Measurements from ENCODE around the gene SYTL3. TPM values are rescaled to one million over a fixed set of nuclear protein-coding genes. Genes with fewer than 3 reads are reported as not detected.
"Not testable (repeated sequence)": the region's sequence is repeated elsewhere in the genome, so short reads cannot be mapped to it uniquely, and the experiment has no call there.

Gene SYTL3
- total RNA-seq, 1 experiment from 2014 or later: 1.8 TPM

- peaks cover 45% of the 10 kb centered on the region for H4K20me1 ChIP-seq (ENCODE audit: low read length)
- TF ChIP-seq CTCF (conservative IDR thresholded peaks at IDR 0.05; ENCODE audit: low read depth, low read length) (no peak), EZH2phosphoT487 (IDR thresholded peaks at IDR 0.05; ENCODE audit: borderline replicate concordance, low read length) (no peak), EZH2 (IDR thresholded peaks at IDR 0.05; ENCODE audit: low read length, unreplicated experiment) (no peak)
These were observed 137.5 kb downstream of the SYTL3 start for GRCh38 chr6:158787395-158787794.

DNA sequence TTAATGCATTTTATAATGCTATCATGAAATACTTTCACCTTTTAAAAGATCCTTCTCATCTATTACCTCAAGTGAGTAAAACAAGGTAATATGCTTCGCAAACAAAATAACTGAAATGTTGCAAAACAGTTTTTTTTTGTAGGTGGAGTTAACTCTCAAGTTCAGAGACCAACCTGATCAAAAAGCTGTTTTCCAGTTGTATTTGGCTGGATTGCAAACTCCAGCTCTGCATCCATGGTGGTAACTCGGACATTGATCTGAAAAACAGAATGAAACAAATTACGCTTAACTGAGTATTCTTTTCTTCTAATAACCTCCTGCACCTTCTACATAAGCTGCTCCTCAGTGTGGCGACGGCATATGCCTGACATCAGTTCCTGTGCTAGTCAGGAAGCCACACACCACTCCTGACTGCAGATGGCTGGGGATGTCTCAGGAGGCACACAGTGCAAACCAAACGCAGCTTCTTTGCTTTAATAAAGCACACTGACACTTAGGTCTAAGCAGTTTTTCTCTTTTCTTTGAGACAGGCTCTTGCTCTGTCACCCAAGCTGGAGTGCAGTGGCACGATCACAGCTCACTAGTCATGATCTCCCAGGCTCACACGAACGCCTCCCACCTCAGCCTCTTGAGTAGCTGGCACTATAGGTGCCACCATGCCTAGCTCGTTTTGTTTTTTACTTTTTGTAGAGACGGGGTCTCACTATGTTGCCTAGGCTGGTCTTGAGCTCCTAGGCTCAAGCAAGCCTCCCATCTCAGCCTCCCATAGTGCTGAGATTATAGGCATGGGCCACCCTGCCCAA is 139.5 kb downstream of the SYTL3 start:
- Histone ChIP-seq H4K20me1 (ENCODE audit: low read length) (peaks cover 63% of the 10 kb centered on the region), H2AFZ (ENCODE audit: low read length) (no peak overlapping the region), H3F3A (ENCODE audit: low read length, unreplicated experiment) (peaks cover under 1% of the 10 kb centered on the region), H3K9me2 (replicated peaks; ENCODE audit: low read length) (no peaks in the 10 kb centered on the region), H3K36me3 (ENCODE audit: low read depth, low read length) (peaks cover 51% of the 10 kb centered on the region), H3K27me3 (ENCODE audit: low read length) (no peaks in the 10 kb centered on the region), H3K27ac (ENCODE audit: low read length) (no peak overlapping the region), H3K4me2 (ENCODE audit: low read length) (no peak overlapping the region), H3K4me3 (ENCODE audit: low read length) (no peak overlapping the region), H3K9ac (ENCODE audit: low read length) (no peak overlapping the region), H3K9me3 (ENCODE audit: low read length) (no peaks in the 10 kb centered on the region), H3K79me2 (ENCODE audit: low read length) (peaks cover 83% of the 10 kb centered on the region), H3K4me1 (ENCODE audit: insufficient read depth, low read length) (peaks cover 16% of the 10 kb centered on the region)
- DNase-seq: no peak
- intact Hi-C loops (cut with micrococcal nuclease): no loop called here
- no TSS peak for BruUV-seq (replicated peaks)
- no peak for TF ChIP-seq CTCF (conservative IDR thresholded peaks at IDR 0.05; ENCODE audit: low read depth, low read length)
- no peak for TF ChIP-seq EZH2phosphoT487 (IDR thresholded peaks at IDR 0.05; ENCODE audit: borderline replicate concordance, low read length)
- TF ChIP-seq EZH2 (IDR thresholded peaks at IDR 0.05; ENCODE audit: low read length, unreplicated experiment): no peak
- POLR2A ChIA-PET (ENCODE audit: unreplicated experiment): interaction anchor here (0.6 kb wide), 1 partner anchor 30 kb away, joined by 3 read pairs; the partner anchor contains the start of gene EZR
- CTCF ChIA-PET: no interaction called here
- no peak for ATAC-seq

More at GRCh38 chr6:158787395-158787794, 137.5 kb downstream of the SYTL3 start:
- no peak for DNase-seq
- ChIA-PET POLR2A (ENCODE audit: unreplicated experiment) (no interaction called here), CTCF (no interaction called here)
- H3K9me2 ChIP-seq (replicated peaks; ENCODE audit: low read length): no peaks in the 10 kb centered on the region
- H3K4me1 ChIP-seq (ENCODE audit: insufficient read depth, low read length): peaks cover 26% of the 10 kb centered on the region
- H3K27ac ChIP-seq (ENCODE audit: low read length): no peak overlapping the region
- H3K9me3 ChIP-seq (ENCODE audit: low read length): no peaks in the 10 kb centered on the region
- H3K36me3 ChIP-seq (ENCODE audit: low read depth, low read length): peaks cover 68% of the 10 kb centered on the region
- BruUV-seq (replicated peaks): no TSS peak
- H3K79me2 ChIP-seq (ENCODE audit: low read length): peaks cover 82% of the 10 kb centered on the region
- H3K4me3 ChIP-seq (ENCODE audit: low read length): no peak overlapping the region
- peaks cover 6% of the 10 kb centered on the region for H3F3A ChIP-seq (ENCODE audit: low read length, unreplicated experiment)
- no peak overlapping the region for H2AFZ ChIP-seq (ENCODE audit: low read length)
- H3K27me3 ChIP-seq (ENCODE audit: low read length): no peaks in the 10 kb centered on the region
- intact Hi-C loops (cut with micrococcal nuclease): no loop called here
- no peak overlapping the region for H3K4me2 ChIP-seq (ENCODE audit: low read length)
- no peak for ATAC-seq
- H3K9ac ChIP-seq (ENCODE audit: low read length): no peak overlapping the region

- intact Hi-C loops (cut with micrococcal nuclease): loop anchor here (10.0 kb wide), 1 partner anchor 87 kb away; no protein-coding TSS in a partner anchor
- Histone ChIP-seq H3K4me2 (ENCODE audit: low read length) (no peak overlapping the region), H3K27me3 (ENCODE audit: low read length) (no peaks in the 10 kb centered on the region), H2AFZ (ENCODE audit: low read length) (no peak overlapping the region), H3K9me3 (ENCODE audit: low read length) (no peaks in the 10 kb centered on the region), H3K79me2 (ENCODE audit: low read length) (peaks cover 96% of the 10 kb centered on the region), H3K9ac (ENCODE audit: low read length) (no peak overlapping the region), H3F3A (ENCODE audit: low read length, unreplicated experiment) (no peaks in the 10 kb centered on the region), H3K4me3 (ENCODE audit: low read length) (no peak overlapping the region), H3K36me3 (ENCODE audit: low read depth, low read length) (peaks cover 42% of the 10 kb centered on the region), H3K9me2 (replicated peaks; ENCODE audit: low read length) (no peaks in the 10 kb centered on the region), H4K20me1 (ENCODE audit: low read length) (peaks cover 76% of the 10 kb centered on the region), H3K4me1 (ENCODE audit: insufficient read depth, low read length) (no peaks in the 10 kb centered on the region), H3K27ac (ENCODE audit: low read length) (no peak overlapping the region)
- TF ChIP-seq EZH2phosphoT487 (IDR thresholded peaks at IDR 0.05; ENCODE audit: borderline replicate concordance, low read length): no peak
- no peak for TF ChIP-seq CTCF (conservative IDR thresholded peaks at IDR 0.05; ENCODE audit: low read depth, low read length)
- no peak for TF ChIP-seq EZH2 (IDR thresholded peaks at IDR 0.05; ENCODE audit: low read length, unreplicated experiment)
- ChIA-PET CTCF (no interaction called here), POLR2A (ENCODE audit: unreplicated experiment) (no interaction called here)
- ATAC-seq: no peak
- BruUV-seq (replicated peaks): no TSS peak
- no peak for DNase-seq
These were observed 141.5 kb downstream of the SYTL3 start for GRCh38 chr6:158791274-158791855.

- peaks cover 81% of the 10 kb centered on the region for H4K20me1 ChIP-seq (ENCODE audit: low read length)
- H3K27ac ChIP-seq (ENCODE audit: low read length); POLR2A ChIA-PET (ENCODE audit: unreplicated experiment); H3K4me1 ChIP-seq (ENCODE audit: insufficient read depth, low read length); H3K27me3 ChIP-seq (ENCODE audit: low read length); H3F3A ChIP-seq (ENCODE audit: low read length, unreplicated experiment); DNase-seq; H3K9me3 ChIP-seq (ENCODE audit: low read length); H2AFZ ChIP-seq (ENCODE audit: low read length); ATAC-seq; H3K4me3 ChIP-seq (ENCODE audit: low read length); H3K4me2 ChIP-seq (ENCODE audit: low read length); BruUV-seq (replicated peaks); H3K9me2 ChIP-seq (replicated peaks; ENCODE audit: low read length); H3K9ac ChIP-seq (ENCODE audit: low read length); CTCF ChIA-PET: not testable (repeated sequence)
- peaks cover 41% of the 10 kb centered on the region for H3K36me3 ChIP-seq (ENCODE audit: low read depth, low read length)
- intact Hi-C loops (cut with micrococcal nuclease): loop anchor here (10.0 kb wide), 1 partner anchor 88 kb away; no protein-coding TSS in a partner anchor
- H3K79me2 ChIP-seq (ENCODE audit: low read length): peaks cover 99% of the 10 kb centered on the region
These were observed 142.7 kb downstream of the SYTL3 start for GRCh38 chr6:158792505-158792904.

Measured in PC-3 (cell line).